Colon (tissue), 2 donors: ENCODE data around the gene SPON1.
"Not testable (repeated sequence)": the region's sequence is repeated elsewhere in the genome, so short reads cannot be mapped to it uniquely, and the experiment has no call there.

Source experiments
- FAIRE-seq: peaks from 2 replicates; lab custom pipeline; 2012; peaks lifted over from hg19 to GRCh38; lab: Jason Lieb, UNC
- donor health status: control.
- donor health status: control.

Gene SPON1

DNA sequence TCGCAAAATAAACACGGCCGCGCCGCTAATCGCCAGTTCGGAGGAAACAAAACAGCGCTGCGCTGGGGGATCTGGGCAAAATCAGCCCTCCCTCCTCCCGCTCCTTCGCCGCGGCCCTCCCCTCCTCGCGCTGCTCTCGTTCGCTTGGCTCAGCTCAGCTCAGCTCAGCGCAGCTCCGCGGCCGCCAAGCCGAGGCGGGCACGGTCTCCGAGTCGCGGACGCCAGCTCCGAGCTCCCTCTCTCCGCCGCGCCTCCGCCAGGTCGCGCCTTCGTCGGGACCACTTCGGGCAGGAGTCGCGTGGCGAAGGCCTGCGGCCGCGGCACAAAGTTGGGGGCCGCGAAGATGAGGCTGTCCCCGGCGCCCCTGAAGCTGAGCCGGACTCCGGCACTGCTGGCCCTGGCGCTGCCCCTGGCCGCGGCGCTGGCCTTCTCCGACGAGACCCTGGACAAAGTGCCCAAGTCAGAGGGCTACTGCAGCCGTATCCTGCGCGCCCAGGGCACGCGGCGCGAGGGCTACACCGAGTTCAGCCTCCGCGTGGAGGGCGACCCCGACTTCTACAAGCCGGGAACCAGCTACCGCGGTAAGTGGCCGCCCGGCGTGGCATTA is at the start of gene SPON1:
TSS of gene SPON1 (plus strand) at position 162 of the 607 bp plus-strand sequence. CDS start at position 344, 182 bp downstream.
- no peak for FAIRE-seq

DNA sequence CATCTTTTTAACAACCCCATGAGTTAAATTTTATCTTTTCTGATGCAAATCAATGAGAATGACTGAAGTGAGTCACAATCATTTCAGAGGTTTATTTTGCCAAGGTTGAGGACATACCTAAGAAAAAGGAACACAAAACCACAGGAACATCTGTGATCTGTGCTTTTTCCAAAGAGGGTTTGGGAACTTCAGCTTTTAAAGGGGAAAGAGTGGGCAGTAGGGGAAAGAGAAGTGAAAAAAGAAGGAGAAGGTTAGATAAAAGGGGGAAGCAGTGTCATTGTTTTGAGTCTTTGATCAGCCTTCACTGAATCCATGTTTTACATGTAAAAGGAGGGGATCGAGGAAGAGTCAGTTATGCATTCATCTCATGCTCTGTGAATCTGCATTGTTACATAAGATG is 45.3 kb upstream of the SPON1 start:
- no peak for FAIRE-seq

DNA sequence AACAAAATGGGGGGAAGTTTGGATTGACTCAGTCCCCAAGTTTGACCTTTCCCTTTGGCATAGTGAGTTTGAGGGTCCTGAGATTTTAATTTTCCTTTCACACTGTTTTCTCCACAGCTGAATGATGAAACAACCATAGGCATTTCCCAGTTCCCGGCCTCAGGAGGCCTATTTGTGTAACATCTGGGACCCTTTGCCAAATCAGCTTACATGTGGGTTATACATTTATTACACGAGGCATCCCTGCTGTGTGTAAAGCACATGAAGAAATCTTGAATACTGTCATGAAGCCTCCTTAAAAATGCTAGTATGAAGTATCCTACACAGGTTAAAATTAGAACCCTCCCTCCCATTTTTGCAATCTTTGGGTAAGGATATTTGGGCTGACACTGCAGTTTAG is 44.6 kb upstream of the SPON1 start:
- no peak for FAIRE-seq

DNA sequence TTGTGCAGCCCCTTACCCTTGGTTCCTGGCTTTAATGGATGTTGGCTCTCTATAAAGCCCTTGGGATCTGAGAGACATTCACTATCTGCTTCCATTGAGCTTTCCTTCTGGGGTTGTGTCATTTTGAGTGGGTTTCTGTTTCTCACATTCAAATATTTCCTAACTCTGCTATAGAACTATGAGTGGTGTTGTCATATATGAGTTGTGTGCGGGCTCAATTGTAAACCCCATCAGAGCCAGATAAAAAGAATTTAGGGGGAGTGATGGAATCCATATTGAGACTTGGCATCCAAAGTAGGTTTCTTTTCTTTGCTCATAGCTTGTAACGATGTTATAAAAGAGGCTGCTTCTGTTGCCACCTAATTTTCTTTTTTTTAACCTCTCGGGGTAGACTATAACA is 41.8 kb upstream of the SPON1 start:
- no peak for FAIRE-seq

DNA sequence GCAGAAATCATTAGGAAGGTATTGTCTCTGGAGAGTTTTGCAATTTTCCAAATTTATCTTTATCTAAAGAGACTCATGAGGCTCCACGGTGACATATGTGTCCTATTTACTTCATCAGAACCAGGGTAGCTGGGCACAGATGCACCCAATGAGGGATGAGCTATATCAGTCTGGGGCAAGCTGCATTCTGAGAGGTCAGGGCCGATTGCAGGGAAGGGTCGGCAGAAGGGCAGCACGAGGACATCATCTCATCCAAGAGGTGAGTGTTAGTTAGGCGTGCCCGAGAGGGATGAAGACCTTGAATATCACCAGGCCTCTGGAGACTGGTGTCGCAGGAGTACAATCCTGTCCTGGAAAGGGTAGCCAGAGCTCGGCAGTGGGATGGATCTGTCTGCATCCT is 41.0 kb upstream of the SPON1 start:
- FAIRE-seq, result no peak

DNA sequence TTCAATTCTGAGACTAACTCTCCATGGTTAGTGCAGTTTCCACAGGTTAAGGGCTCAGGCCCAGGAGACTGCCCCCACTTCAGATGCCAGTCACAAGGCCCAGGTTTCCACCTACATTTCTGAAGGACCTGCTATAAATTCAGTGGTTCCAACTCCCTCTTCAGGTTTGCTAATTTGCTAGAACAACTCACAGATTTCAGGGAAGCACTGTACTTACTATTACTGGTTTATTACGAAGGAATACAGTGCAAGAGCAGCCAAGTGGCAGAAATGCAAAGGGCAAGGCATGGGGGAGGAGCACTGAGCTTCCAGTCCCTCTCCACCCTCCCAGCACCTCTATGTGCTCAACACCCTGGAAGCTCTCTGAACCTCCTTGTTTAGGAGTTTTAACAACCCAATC is 39.3 kb upstream of the SPON1 start:
- FAIRE-seq, result no peak

DNA sequence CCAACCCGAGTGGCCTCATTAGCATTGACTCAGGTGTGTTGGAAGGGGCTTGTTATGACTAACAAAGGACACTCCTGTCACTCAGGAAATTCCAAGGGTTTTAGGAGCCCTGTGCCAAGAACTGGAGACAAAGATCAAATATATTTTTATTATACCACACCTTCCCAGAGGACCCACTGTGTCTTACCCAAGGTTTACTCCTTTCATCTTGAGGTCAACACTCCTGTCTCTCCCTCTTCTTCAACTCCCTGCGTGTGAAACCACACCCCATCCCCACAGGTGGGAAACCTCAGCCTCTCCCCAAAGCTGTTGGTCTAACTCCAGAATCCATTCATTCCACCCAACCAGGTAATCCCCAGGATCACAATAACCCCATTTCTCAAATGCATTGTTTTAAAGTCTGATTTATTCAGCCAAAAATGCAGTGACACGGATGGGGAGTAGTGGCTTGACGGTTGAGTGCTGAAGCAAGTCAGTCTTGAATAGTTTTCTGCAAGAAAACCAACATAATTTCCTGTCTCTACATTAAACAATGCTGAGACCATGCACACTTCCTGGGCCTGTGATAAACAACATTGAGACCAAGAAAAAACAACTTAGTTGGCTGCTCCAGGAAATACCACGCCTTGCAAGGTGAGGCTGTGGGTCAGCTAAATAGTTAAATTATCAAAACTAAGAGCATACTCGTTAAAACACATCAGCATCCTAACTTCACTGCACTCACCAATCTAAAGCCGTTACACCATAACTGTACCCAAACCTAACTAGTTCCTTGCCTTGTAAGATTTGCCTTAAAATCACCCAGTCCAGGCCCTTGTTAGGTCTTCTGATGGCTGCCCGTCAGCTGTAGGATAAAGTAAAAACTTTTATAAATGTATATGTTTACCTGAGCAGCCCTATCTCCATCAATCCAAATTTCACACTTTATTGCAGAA is 38.5 kb upstream of the SPON1 start:
- no peak for FAIRE-seq

DNA sequence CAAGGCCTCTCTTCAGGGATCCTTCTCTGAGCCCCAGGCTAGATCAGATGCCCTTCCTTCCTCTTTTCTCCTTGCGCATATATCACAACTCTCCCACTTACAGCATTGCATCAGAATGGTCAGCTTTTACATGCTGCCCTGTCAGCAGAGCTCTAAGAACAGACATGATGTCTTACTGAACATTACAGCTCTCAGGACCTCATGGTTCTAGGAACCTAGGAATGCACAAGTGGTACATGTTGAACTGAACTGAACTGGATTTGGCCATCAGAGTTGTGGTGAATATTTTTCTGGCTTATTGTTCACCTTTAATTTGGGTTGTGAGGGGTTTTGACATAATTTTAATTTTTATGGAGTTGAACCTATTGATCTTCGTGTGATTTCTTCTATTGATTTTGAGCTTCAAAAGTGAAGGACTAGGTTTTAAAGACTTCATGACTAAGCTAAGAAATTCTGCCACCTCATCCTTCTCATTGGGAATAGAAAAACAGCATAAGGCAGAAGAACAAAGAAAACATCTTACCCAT is 37.7 kb upstream of the SPON1 start:
- no peak for FAIRE-seq

DNA sequence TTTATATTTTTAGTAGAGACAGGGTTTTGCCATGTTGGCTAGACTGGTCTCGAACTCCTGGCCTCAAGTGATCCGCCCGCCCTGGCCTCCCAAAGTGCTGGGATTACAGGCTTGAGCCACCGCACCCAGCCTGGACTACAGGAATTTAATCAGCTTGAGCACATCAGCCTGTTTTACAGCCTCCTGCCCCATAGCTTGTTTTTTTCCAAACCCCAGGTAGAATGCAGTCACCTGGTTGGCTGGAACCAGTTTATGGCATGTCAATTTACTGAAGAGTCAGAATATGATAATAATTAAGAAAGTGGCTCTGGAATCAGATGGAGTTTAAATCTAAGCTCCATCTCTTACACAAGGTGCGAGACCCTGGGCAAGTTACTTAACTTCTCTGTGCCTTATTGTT is 36.2 kb upstream of the SPON1 start:
- FAIRE-seq, result not testable (repeated sequence)

DNA sequence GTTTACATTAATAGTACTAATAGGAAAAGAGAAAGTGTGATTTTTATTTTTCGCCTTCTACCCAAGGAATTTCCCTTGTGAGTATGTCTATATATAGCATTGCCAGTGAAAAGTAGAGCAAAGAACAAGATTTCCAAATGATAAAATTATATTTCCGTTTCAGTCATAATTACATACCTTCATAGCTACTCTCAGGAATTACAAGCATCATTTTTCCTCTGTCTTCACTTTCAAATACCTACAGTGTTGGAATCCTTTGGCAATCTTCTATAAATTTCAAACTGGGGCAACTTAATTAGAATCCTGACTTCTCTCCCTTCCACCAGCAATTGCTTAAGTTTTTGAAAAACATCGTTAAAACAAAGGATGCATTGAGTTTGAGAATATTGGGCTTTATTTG is 35.5 kb upstream of the SPON1 start:
- no peak for FAIRE-seq

DNA sequence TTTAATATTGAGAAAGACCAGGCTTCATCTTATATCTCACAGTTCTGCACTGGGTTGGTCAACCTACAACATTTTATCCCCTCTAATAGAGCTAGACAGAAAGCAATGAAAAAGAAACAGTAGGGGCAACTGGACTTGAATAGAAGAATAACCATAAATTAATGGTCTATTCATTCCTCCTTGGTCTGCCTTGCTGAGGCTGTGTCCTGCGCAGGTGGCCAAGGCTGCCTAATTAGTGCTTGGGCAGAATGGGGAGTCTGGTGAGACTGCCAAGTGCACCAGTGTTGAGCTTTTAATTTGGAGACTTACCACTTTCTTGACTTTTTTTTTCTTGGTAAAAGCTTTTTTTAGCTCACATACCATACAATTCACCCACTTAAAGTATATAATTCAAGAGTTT is 35.0 kb upstream of the SPON1 start:
- no peak for FAIRE-seq

DNA sequence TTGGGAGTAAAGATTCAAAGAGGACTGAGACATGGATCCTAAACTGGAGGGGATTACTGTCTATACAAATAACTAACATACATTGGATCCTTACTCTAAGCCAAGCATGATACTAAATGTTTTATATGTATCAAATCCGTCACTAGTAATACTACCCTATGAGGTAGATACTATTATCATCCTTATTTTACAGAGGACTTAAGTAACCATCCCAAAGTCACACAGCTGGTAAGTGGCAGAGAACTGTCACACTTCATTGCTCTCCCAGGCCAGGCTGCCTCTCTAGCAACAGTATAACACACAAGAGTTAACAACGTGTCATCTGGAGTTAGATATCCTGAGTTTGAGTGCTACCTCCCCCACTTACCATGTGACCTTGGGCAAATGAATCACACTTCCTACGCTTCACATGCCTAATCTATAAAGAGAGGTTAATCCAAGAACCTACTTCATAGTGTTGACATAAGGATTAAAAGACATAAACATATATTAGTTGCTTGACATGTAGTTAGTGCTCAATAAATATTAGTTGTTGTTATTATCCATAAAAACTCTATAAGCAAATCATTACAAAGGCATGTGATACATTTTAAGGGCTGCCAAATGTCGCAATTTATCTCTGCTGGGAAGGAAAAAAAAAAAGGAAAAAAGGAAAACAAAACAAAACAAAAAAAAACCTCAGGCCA is 33.8 kb upstream of the SPON1 start:
- no peak for FAIRE-seq

DNA sequence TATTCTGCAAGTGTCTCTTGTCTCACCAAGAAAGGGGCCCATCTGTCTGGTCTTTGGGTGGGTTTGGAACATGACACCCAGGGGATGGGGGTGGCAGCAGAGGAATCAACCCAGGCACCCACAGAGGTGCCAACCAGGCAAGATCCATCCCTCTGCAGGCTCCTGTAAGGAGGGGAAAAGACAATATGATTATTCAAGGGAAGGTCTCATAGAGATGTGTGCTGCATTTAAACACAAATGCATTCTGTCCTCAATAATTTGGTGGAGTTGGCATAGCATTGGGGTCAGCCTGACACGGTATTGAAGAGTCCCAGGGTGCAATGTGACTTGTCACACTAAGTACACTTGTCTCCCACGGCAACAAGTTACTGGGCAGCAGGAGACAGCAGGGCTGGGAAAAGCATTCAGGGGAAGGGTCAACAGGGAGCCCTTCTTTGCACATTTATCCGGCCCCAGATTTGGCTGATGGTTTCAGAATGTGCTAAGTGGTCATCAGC is 33.1 kb upstream of the SPON1 start:
- no peak for FAIRE-seq

DNA sequence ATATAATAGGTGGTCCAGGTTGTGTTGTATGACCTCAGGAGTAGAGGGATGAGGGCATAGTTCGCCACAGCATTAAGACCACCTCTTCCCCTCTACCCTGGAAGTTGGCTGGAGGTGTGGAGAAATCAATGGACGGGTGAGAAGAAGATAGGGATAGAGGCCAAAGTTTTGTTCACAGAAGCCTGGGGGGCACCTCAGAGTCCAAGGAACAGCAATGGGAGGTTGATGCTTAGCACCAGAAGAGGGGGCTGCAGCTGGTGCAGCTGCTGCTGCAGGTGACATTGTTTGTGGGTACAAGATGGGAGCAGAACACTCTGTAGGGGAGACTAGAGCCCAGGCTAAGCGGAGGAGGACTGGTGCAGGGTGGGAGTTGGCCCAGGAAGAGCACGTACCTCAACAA is 31.2 kb upstream of the SPON1 start:
- no peak for FAIRE-seq

DNA sequence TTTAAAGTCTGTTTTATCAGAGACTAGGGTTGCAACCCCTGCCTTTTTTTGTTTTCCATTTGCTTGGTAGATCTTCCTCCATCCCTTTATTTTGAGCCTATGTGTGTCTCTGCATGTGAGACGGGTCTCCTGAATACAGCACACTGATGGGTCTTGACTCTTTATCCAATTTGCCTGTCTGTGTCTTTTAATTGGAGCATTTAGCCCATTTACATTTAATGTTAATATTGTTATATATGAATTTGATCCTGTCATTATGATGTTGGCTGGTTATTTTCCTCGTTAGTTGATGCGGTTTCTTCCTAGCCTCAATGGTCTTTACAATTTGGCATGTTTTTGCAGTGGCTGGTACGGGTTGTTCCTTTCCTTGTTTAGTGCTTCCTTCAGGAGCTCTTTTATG is 25.4 kb upstream of the SPON1 start:
- FAIRE-seq, result not testable (repeated sequence)

DNA sequence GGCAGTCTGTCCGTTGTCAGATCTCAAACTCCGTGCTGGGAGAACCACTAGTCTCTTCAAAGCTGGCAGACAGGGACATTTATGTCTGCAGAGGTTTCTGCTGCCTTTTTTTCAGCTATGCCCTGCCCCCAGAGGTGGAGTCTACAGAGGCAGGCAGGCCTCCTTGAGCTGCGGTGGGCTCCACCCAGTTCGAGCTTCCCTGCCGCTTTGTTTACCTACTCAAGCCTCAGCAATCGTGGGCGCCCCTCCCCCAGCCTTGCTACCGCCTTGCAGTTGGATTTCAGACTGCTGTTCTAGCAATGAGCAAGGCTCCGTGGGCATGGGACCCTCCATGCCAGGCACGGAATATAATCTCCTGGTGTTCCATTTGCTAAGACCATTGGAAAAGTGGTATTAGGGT is 23.7 kb upstream of the SPON1 start:
- FAIRE-seq, result not testable (repeated sequence)

DNA sequence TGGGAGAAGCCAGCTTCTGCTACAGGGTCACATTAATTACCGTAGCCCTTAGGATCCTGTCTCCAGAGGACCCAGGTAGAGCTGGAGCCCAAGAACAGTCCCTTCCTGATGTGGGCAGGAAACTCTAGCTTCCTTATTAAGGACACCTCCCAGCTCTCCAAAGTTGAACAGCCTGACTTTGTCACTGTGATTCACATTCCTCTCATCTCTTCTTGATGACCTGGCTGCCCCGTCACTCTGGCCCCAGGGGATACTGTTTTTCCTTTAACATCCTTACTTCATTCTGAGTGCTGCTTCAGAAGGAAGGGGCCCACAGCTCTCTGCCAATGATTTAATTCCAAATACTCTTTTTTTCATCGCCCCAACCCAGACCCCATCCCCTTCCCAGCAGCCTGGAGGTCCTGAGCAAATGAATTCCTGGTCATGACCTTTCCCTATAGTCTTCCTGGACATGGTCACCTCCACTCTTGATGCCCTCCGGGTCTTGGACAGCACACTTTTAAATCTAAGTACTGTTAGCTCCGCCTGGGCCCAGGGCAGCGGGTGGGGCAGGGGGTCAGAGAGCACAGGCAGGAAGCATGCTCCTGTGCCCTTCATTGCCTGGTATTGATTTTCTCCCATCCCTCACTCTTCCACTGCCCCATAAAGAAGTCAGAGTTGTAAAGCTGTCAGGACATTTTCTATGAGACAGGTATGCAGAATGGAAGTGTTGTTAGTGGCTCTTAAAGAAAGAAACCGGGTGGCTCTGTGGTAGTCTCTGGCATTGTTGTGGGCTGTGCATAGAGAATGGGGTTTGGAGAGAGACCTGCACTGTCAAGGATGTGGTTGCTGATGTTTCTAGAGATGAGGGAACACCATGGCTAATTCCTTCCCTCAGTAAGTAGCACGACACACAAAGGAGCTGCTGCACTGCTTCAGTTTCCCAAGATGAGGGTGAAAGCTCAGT is 22.3 kb upstream of the SPON1 start:
- no peak for FAIRE-seq

DNA sequence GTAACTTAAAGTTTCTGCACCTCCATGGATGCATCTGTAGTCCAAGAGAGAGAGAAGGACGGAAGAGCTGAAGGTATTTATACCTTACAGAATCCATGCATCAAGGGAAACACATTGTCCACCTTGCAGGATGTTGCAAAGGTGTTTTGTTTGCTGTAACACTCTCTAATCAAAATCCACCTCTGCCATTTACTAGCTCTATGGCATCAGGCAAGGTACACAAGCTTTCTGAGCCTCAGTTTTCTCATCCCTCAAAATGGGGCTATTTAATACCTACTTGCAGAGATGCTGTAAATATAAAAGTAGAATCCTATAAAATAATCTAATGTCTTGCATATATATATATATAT is 21.6 kb upstream of the SPON1 start:
- no peak for FAIRE-seq

DNA sequence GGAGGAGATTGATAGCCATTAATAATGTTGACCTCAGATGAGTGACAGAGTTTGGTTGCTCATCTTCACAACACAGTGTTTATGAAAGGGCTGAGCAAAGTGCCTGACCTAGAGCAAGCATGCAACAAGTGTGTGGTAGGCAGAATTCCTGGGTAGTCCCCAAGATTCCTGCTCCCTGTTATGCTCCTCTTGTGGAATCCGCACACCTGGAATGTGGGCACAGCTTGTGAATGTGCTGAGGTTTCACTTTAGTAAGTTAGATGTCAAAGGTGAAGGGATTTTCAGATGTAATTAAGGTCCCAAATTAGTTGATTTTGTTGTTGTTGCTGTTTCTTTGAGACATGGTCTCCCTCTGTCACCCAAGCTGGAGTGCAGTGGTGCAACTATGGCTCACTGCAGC is 20.7 kb upstream of the SPON1 start:
- no peak for FAIRE-seq

DNA sequence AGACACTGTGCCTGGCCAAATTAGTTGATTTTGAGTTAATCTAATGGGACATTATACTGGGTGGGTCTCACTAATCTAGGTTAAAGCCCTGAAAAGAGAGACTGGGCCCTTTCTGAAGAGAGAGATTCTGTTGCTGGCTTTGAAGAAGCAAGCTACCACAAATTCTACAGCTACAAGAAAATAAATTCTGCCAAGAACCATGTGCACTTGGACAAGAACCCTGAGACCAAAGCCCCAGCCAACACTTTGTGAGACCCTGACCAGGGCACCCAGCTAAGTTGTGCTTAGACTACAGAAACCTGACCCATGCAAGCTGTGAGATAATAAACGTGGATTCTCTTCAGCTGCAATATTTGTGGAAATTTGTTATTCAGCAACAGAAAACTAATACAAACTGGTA is 20.1 kb upstream of the SPON1 start:
- no peak for FAIRE-seq

DNA sequence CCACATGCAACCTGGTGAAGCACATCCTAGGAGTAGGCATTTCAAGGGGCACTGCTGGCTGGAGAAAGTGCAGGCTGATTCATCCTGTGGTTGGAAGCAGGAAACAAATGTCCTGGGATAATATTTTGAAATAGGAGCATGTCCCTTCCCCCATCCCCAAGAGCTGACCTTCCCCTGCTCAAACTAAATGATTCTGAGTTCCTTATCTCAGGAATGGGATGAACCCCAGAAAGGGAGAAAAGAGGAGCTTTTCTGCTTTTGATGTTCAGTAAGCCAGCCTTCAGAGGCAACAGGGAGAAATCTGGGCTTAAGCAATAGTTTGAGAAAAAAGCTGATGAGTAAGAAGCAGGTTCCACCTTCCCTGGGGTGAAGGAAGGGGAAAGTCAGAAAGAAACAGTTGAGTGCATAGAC is 19.5 kb upstream of the SPON1 start:
- FAIRE-seq, result no peak

DNA sequence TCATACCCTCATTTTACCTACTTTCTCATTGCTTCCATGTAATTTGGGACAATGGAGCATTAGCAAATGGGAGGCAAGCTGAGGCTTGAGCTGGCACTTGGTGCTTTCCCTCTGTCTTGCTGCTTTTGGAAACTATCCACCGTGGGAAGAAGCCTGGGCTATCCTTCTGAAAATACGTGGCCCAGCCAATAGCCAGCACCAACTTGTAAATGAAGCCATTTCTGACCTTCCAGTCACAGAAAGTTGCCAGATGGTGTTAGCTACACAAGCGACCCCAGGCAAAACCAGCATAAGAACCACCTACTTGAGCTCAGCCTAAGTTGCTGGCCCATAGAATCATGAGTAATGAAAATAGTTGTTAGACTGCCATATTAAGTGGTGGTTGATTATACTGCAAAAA is 18.5 kb upstream of the SPON1 start:
- no peak for FAIRE-seq
